ENCODE results near the gene ZNF217. TPM values are rescaled to one million over a fixed set of nuclear protein-coding genes. Genes with fewer than 3 reads are reported as not detected.
A peak's percentile ranks its signal among the peaks of the same experiment; 100 is the strongest.

ZNF217 gene
- total RNA-seq, 1 donor from 2014 or later, result 44.8 TPM

DNA sequence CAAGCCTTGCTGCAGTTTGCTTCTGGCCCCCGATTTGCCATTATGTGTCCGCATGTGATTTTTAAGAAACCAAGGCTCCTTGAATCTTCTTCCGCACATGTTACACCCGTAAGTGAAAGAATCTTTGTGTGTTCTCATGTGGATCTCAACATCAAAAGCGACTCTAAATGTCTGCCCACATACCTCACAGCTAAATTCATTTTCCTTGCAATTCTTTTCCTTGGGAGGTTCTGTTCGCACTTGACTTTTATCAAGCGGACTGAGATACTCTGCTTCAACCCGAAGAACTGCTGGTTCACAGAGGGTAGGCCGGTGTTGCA, 11.4 kb downstream of the ZNF217 start:
- TF ChIP-seq, protein P1, sequence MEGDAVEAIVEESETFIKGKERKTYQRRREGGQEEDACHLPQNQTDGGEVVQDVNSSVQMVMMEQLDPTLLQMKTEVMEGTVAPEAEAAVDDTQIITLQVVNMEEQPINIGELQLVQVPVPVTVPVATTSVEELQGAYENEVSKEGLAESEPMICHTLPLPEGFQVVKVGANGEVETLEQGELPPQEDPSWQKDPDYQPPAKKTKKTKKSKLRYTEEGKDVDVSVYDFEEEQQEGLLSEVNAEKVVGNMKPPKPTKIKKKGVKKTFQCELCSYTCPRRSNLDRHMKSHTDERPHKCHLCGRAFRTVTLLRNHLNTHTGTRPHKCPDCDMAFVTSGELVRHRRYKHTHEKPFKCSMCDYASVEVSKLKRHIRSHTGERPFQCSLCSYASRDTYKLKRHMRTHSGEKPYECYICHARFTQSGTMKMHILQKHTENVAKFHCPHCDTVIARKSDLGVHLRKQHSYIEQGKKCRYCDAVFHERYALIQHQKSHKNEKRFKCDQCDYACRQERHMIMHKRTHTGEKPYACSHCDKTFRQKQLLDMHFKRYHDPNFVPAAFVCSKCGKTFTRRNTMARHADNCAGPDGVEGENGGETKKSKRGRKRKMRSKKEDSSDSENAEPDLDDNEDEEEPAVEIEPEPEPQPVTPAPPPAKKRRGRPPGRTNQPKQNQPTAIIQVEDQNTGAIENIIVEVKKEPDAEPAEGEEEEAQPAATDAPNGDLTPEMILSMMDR (IDR thresholded peaks at IDR 0.05), result no peak
- peaks cover 89% of the 10 kb centered on the region for H3K4me1 ChIP-seq
- no peak for DNase-seq
- no peaks in the 10 kb centered on the region for H3K9me3 ChIP-seq
- H3K27ac ChIP-seq, result peak overlapping the region; percentile 74
- no peaks in the 10 kb centered on the region for H3K27me3 ChIP-seq (ENCODE audit: low read depth)
- ATAC-seq, result no peak
- peaks cover 31% of the 10 kb centered on the region for H3K36me3 ChIP-seq
- peak overlapping the region; percentile 34 for H3K4me3 ChIP-seq
- intact Hi-C loops (cut with DNase I), result no loop called here

DNA sequence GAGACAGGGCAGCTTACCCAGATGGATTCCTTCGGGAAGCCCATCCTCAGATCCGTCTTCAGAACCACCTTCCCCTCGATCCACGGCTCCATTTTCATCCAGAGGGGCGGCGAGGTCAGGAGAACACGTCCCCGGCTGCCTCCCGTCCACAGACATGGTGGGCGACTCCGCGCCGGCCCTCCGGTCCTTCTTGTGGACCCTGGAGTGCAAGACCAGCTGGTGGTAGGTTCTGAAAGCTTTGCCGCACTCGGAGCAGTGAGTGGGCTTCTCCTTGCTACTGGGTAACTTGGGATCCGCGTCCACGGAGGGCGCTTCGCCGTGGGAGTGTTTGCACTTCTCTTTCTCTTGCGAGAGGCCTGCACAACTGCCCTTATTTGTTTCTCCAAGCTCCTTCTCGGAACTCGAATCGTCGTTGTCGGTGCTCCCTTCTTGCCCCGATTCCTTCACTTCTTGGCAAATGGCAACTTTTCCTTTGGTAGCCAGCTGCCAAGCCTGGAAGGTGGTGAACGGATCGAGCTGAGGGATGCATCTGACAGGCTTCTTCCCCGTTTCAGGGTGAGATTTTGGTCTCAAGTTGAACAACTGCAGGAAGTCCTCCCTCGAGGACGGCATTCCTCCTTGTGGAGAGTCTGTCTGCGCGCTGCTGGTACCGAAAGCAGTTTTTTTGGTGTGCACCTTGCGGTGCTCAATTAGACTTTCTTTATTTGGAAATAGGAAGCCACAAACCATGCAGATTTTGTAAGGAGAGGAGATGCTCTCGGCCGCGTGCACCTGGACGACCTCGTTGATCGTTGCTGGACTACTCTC, 12.0 kb downstream of the ZNF217 start:
- intact Hi-C loops (cut with DNase I), result no loop called here
- peaks cover 37% of the 10 kb centered on the region for H3K36me3 ChIP-seq
- H3K27ac ChIP-seq, result peak overlapping the region; percentile 74
- peak; percentile 39 for DNase-seq
- H3K4me1 ChIP-seq, result peaks cover 84% of the 10 kb centered on the region
- peak overlapping the region; percentile 34 for H3K4me3 ChIP-seq
- no peaks in the 10 kb centered on the region for H3K9me3 ChIP-seq
- no peak for ATAC-seq
- no peaks in the 10 kb centered on the region for H3K27me3 ChIP-seq (ENCODE audit: low read depth)
- TF ChIP-seq, protein P1 (IDR thresholded peaks at IDR 0.05), result no peak

DNA sequence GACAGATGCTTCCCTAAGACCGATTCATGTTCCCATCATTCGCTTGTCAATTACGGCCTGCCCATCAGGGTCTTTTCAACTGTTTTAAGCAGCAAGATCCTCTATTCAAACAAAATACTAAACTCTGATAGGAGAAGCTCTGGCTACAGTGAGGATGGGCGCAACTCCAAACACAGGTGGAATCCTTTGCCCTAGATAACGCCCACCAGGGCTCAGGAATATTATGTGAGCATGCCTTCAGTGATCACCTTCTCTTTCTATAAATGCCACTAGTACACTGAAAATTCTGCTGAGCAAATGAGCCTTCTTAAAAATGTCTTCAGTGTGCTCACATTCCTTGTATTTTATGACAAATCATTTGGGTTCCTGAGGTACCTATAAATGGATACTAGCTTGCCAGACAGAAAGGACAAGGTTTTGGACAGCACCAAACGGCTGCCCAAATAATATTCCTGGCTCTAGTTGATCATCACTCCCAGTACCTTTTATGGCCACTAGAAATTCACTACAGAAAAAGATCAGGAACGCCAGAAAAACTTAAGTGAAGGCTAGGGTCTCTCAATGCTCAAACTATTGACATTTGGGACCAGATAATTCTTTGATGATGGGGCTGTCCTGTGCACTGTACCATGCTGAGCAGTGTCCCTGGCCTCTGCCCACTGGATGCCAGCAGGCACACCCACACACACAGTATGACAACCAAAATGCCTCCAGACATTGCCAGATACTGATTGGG, 13.1 kb downstream of the ZNF217 start:
- intact Hi-C loops (cut with DNase I), result no loop called here

DNA sequence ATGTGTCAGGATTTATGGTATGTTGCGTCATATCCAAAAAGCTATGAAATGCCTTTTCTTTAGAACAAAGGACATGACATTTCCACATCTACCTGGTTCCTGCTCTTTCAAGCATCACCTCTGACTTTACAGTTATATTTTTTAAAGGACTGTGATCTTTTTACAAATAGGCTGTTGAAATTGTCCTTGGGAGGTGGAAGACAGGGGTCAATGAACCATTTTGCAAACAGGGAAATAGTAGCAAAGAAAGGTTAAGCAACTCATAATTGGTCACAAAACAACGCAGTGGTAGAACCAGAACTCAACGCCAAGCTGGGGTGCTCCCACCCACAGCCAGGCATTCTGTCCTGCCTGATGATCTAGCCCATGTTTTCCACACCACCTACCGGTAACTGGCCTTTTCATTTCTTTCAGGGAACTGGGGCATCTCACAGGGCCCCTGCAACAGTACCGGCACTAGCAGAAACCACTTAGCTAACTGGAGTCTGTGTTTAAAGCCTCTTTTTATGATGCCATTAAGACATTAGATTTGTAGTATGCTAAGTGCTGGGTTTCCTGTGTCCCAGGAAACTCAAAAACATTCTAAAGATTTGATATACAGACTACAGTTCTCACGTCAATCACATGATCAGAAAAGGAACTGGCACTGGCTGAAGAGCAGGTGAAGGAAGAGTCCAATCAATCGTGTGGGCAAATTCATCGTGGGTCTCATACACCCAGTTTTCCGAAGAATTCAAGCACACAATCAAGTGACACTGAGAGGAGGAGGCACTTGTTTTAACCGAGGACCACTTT, 13.9 kb downstream of the ZNF217 start:
- peaks cover 66% of the 10 kb centered on the region for H3K4me1 ChIP-seq
- no peaks in the 10 kb centered on the region for H3K9me3 ChIP-seq
- no peaks in the 10 kb centered on the region for H3K27me3 ChIP-seq (ENCODE audit: low read depth)
- peak overlapping the region; percentile 74 for H3K27ac ChIP-seq
- peak overlapping the region; percentile 37 for H3K4me3 ChIP-seq
- intact Hi-C loops (cut with DNase I), result loop anchor here (10.0 kb wide), 1 partner anchor 335 kb away; no protein-coding TSS in a partner anchor
- peaks cover 56% of the 10 kb centered on the region for H3K36me3 ChIP-seq
- DNase-seq (peak; percentile 42), ATAC-seq (peak; percentile 44)
- TF ChIP-seq, protein P1 (IDR thresholded peaks at IDR 0.05), result no peak

More for the DNA sequence above, 13.1 kb downstream of the ZNF217 start:
- TF ChIP-seq, protein P1 (IDR thresholded peaks at IDR 0.05), result no peak
- peaks cover 48% of the 10 kb centered on the region for H3K36me3 ChIP-seq
- H3K27ac ChIP-seq, result peak overlapping the region; percentile 74
- no peaks in the 10 kb centered on the region for H3K27me3 ChIP-seq (ENCODE audit: low read depth)
- peaks cover 73% of the 10 kb centered on the region for H3K4me1 ChIP-seq
- no peak for ATAC-seq
- no peak for DNase-seq
- H3K4me3 ChIP-seq, result peak overlapping the region; percentile 37
- no peaks in the 10 kb centered on the region for H3K9me3 ChIP-seq

DNA sequence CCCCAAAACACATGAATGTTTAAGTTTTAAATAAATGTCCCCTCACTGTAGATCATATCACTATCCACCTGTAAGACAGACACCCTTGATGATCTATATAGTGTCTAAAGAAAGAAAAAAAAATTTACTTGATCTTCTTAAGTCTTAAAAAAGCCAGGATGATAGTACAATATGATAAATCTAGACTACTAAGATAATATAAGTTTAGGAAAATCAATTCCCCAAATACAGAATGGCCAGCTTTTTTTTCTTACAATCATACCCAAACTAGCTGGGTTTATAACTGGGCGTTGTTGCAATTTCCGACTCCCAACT, 14.4 kb downstream of the ZNF217 start:
- Histone ChIP-seq H3K4me1 (peaks cover 66% of the 10 kb centered on the region), H3K9me3 (no peaks in the 10 kb centered on the region), H3K27me3 (ENCODE audit: low read depth) (no peaks in the 10 kb centered on the region), H3K27ac (peak overlapping the region; percentile 74), H3K36me3 (peaks cover 60% of the 10 kb centered on the region), H3K4me3 (peak overlapping the region; percentile 37)
- DNase-seq (no peak), ATAC-seq (peak in 1 of 2 donors; percentile 25)
- TF ChIP-seq, protein P1 (IDR thresholded peaks at IDR 0.05), result no peak
- intact Hi-C loops (cut with DNase I), result loop anchor here (10.0 kb wide), 1 partner anchor 336 kb away; no protein-coding TSS in a partner anchor
